HL-60 (cell line): ENCODE data around the gene VSIG10L.

Experiments used
- DNase-seq, 2 experiments: peaks; one replicate each; pipeline ENCODE4 v3.0.0-alpha.2; 2010 to 2020; ENCODE audit warnings: low read depth in 1 of 2, low spot score in 1 of 2
- H3K27ac ChIP-seq: fragments of 250-450 bp; sonication (Bioruptor Pico); replicated peaks from 2 replicates; pipeline ENCODE4 v1.5.1; 2020; ENCODE audit warnings: mild to moderate bottlenecking, moderate library complexity
- H3K27me3 ChIP-seq: fragments of 250-450 bp; sonication (Bioruptor Pico); 2 replicates; pipeline ENCODE4 v1.5.1; 2021; ENCODE audit warnings: mild to moderate bottlenecking, moderate library complexity; ENCODE audit not compliant: insufficient read depth, poor library complexity, severe bottlenecking
- H3K4me3 ChIP-seq: replicated peaks from 2 replicates; pipeline ENCODE4 v1.5.1; 2011; ENCODE audit warnings: mild to moderate bottlenecking, control low read depth, low read length; ENCODE audit not compliant: insufficient read depth
- GABPA ChIP-seq: IDR thresholded peaks from 2 replicates; pipeline ENCODE4 v1.6.1; 2012; ENCODE audit warnings: low read depth
- POLR2AphosphoS5 ChIP-seq: IDR thresholded peaks from 2 replicates; pipeline ENCODE4 v1.6.1; 2012; ENCODE audit warnings: low read depth
- SPI1 ChIP-seq: IDR thresholded peaks from 2 replicates; pipeline ENCODE4 v1.6.1; 2012; ENCODE audit warnings: low read depth, mild to moderate bottlenecking, borderline replicate concordance
- TF ChIP-seq, protein P1 (sequence below): IDR thresholded peaks from one replicate; pipeline ENCODE4 v1.5.1; 2011; ENCODE audit warnings: low read length, control low read depth, inconsistent platforms; ENCODE audit not compliant: insufficient read depth
- TF ChIP-seq, protein P2 (sequence below): IDR thresholded peaks from 2 replicates; pipeline ENCODE4 v1.6.1; 2012; ENCODE audit warnings: low read depth; ENCODE audit not compliant: insufficient replicate concordance

Gene VSIG10L

DNA sequence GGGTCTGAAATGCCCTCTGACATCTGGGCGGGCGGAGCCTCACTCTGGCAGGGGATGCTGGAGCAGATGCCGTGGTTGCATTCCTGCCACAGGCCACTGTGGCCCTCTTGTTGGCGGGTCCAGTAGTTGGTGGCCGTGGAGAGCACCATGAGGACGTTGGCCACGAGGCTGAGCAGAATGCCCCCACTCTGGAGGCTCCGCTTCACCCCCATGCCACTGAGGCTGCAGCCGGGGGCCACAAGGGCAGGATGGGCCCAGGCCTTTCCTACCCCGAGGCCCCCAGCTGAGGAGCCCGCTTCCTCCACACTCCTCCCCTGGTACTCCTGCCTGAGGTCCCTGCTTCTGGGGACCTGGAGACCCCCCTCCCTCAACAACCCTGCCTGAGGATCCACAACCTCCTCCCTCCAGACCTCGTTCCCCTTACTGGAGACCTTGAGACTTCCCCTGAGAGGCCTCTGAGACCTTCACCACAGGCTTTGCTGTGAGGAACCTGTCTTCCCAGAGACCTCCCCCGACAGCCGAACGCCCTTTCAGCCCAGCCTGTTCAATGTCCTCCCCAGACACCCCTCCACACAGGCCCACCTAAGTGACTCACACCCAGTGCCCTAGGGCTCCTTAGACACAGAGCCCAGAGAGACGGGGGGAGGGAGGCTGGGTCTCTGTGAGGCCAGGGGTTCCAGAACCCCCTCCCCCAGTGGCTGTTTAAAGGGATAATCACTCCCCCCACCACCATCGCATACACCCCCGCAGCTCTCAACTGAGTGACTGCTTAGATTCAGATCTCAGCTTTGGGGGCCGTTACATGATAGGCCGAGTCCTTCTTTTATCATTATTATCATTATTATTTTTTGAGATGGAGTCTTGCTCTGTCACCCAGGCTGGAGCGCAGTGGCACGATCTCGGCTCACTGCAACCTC is 26.7 kb upstream of the VSIG10L start, which contains the start of gene CLDND2:
Gene CLDND2, minus strand, starts transcription at position 638 of the 917 bp plus-strand sequence. Its CDS starts 426 bp downstream, at position 212.
- DNase-seq: peak; percentile 62 to 83
- peak within 1 kb of the TSS; percentile 92 for H3K27ac ChIP-seq
- TF ChIP-seq, protein P1, sequence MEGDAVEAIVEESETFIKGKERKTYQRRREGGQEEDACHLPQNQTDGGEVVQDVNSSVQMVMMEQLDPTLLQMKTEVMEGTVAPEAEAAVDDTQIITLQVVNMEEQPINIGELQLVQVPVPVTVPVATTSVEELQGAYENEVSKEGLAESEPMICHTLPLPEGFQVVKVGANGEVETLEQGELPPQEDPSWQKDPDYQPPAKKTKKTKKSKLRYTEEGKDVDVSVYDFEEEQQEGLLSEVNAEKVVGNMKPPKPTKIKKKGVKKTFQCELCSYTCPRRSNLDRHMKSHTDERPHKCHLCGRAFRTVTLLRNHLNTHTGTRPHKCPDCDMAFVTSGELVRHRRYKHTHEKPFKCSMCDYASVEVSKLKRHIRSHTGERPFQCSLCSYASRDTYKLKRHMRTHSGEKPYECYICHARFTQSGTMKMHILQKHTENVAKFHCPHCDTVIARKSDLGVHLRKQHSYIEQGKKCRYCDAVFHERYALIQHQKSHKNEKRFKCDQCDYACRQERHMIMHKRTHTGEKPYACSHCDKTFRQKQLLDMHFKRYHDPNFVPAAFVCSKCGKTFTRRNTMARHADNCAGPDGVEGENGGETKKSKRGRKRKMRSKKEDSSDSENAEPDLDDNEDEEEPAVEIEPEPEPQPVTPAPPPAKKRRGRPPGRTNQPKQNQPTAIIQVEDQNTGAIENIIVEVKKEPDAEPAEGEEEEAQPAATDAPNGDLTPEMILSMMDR: no peak
- TF ChIP-seq POLR2AphosphoS5 (peak; percentile 5; the same call in 1 of the 2 replicates), GABPA (no peak), SPI1 (peak; percentile 43; the same call in 1 of the 2 replicates)
- no peaks in the 10 kb centered on the region for H3K27me3 ChIP-seq
- H3K4me3 ChIP-seq: peak within 1 kb of the TSS; percentile 47

DNA sequence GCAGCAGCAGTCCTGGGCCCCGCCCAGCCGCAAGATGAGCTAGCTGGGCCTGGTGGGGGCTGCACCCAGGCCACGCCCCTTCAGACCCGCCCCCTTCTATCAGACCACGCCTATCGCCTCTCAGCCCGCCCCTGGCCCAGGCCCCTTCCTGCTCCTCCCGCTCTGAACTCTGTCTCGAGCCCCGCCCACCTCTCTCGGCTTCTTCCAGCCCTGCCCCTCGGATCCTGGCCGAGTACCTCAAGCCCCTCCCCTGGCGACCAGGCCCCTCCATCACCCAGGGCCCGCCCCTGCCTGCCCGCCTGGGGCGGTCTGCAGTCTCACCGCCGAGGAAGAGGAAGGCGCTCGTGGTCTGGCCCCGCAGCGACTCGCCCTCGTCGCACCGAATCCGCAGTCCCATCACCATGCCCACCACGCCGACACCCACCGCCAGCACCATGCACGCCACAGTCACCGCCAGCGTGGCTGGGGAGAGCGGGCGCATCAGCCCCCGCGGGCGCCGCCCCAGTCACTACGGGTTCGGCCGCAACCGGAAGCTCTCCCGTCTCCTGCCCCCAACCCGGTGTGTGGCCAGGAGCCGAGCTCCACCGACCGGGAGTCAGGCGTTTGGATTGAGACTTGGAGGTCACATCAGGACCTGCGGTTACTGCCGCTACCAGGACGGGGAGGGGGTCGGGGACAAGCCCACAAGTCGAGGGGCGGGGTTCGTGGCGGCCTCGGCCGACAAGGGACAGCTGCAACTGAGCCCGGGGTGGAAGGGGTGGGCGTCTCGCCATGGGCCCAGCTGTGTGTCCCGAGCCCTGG is 25.8 kb upstream of the VSIG10L start:
- peak; percentile 99 to 100 for DNase-seq
- Histone ChIP-seq H3K27ac (peak overlapping the region; percentile 92), H3K27me3 (no peaks in the 10 kb centered on the region), H3K4me3 (peak overlapping the region; percentile 67)
- TF ChIP-seq, protein P1: no peak
- peak; percentile 19 for TF ChIP-seq POLR2AphosphoS5
- TF ChIP-seq, protein P2, sequence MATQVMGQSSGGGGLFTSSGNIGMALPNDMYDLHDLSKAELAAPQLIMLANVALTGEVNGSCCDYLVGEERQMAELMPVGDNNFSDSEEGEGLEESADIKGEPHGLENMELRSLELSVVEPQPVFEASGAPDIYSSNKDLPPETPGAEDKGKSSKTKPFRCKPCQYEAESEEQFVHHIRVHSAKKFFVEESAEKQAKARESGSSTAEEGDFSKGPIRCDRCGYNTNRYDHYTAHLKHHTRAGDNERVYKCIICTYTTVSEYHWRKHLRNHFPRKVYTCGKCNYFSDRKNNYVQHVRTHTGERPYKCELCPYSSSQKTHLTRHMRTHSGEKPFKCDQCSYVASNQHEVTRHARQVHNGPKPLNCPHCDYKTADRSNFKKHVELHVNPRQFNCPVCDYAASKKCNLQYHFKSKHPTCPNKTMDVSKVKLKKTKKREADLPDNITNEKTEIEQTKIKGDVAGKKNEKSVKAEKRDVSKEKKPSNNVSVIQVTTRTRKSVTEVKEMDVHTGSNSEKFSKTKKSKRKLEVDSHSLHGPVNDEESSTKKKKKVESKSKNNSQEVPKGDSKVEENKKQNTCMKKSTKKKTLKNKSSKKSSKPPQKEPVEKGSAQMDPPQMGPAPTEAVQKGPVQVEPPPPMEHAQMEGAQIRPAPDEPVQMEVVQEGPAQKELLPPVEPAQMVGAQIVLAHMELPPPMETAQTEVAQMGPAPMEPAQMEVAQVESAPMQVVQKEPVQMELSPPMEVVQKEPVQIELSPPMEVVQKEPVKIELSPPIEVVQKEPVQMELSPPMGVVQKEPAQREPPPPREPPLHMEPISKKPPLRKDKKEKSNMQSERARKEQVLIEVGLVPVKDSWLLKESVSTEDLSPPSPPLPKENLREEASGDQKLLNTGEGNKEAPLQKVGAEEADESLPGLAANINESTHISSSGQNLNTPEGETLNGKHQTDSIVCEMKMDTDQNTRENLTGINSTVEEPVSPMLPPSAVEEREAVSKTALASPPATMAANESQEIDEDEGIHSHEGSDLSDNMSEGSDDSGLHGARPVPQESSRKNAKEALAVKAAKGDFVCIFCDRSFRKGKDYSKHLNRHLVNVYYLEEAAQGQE: no peak
- TF ChIP-seq SPI1: no peak
- TF ChIP-seq GABPA: no peak

DNA sequence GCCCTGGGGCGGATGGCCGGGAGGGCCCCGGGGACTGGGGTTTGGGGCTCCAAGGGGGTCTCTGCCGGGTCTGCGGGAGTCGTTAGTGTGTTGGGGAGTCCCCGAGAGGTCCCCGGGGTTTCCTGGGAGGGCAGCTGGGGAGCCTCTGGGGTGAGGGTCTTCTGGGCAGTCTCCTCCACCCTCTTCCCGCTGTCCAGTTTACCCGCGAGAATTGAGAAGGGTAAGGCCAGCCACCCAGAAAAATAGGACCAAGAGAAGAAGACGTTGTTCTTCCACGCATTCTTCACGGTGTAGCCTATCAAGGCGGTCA is 25.3 kb upstream of the VSIG10L start:
- no peak for TF ChIP-seq SPI1
- TF ChIP-seq POLR2AphosphoS5: peak; percentile 36; the same call in 1 of the 2 replicates
- TF ChIP-seq, protein P1: no peak
- peak overlapping the region; percentile 92 for H3K27ac ChIP-seq
- peak overlapping the region; percentile 67 for H3K4me3 ChIP-seq
- no peak for DNase-seq
- no peaks in the 10 kb centered on the region for H3K27me3 ChIP-seq

- peak; percentile 97 to 99 for DNase-seq
- Histone ChIP-seq H3K27me3 (no peaks in the 10 kb centered on the region), H3K27ac (peak overlapping the region; percentile 92), H3K4me3 (peak overlapping the region; percentile 67)
- peak; percentile 90 for TF ChIP-seq POLR2AphosphoS5
- TF ChIP-seq, protein P1: no peak
Observed at GRCh38 chr19:51366389-51367254, 24.7 kb upstream of the VSIG10L start.
